ENCODE data around the gene HEPACAM2.

The HEPACAM2 gene

GRCh38 chr7:93226310-93226709 is at the start of gene HEPACAM2:
Gene HEPACAM2 (minus strand): TSS chr7:93226469.
- no peak for DNase-seq

GRCh38 chr7:93265220-93265619 is 39.0 kb upstream of the HEPACAM2 start:
- DNase-seq = no peak

GRCh38 chr7:93262535-93262934 is 36.3 kb upstream of the HEPACAM2 start:
- no peak for DNase-seq

- DNase-seq = no peak
Observed at GRCh38 chr7:93258661-93259060, 32.4 kb upstream of the HEPACAM2 start.

GRCh38 chr7:93249491-93250148 is 23.4 kb upstream of the HEPACAM2 start:
- DNase-seq = no peak

GRCh38 chr7:93245525-93246432 is 19.5 kb upstream of the HEPACAM2 start:
- no peak for DNase-seq

GRCh38 chr7:93242106-93242505 is 15.8 kb upstream of the HEPACAM2 start:
- no peak for DNase-seq

GRCh38 chr7:93239824-93240223 is 13.6 kb upstream of the HEPACAM2 start:
- no peak for DNase-seq

GRCh38 chr7:93238748-93239147 is 12.5 kb upstream of the HEPACAM2 start:
- no peak for DNase-seq

GRCh38 chr7:93238131-93238530 is 11.9 kb upstream of the HEPACAM2 start:
- DNase-seq = no peak

- DNase-seq = no peak
Observed at GRCh38 chr7:93235541-93235940, 9.3 kb upstream of the HEPACAM2 start.

GRCh38 chr7:93232673-93233018 is 6.4 kb upstream of the HEPACAM2 start:
- no peak for DNase-seq

- DNase-seq = peak; percentile 61 to 79 (median 70)
Observed at GRCh38 chr7:93231799-93232672, 5.8 kb upstream of the HEPACAM2 start, which contains the start of gene VPS50. Gene VPS50 (plus strand): TSS chr7:93232366. CDS start chr7:93232468, 102 bp downstream.

- no peak for DNase-seq
Observed at GRCh38 chr7:93231259-93231658, 5.0 kb upstream of the HEPACAM2 start.

GRCh38 chr7:93228302-93228701 is 2.0 kb upstream of the HEPACAM2 start:
- no peak for DNase-seq

GRCh38 chr7:93219868-93220267 is 6.4 kb downstream of the HEPACAM2 start:
- DNase-seq = no peak

GRCh38 chr7:93218997-93219827 is 7.1 kb downstream of the HEPACAM2 start:
- no peak for DNase-seq

- DNase-seq = no peak
Observed at GRCh38 chr7:93212881-93213280, 13.4 kb downstream of the HEPACAM2 start.

GRCh38 chr7:93211228-93211818 is 14.9 kb downstream of the HEPACAM2 start:
- no peak for DNase-seq

- no peak for DNase-seq
Observed at GRCh38 chr7:93205046-93205445, 21.2 kb downstream of the HEPACAM2 start.

- DNase-seq = no peak
Observed at GRCh38 chr7:93203496-93203895, 22.8 kb downstream of the HEPACAM2 start.
